Activated T-cell treated with anti-CD3 and anti-CD28 coated beads, Interleukin-2, amount 50 U/mL, for 24 hours (primary cell): ENCODE data around the gene FASTKD3.

Source experiments
- DNase-seq: peaks from one replicate; pipeline ENCODE4 v3.0.0-alpha.2; 2020
- H3K27ac Mint-ChIP-seq: 2 replicates; pipeline ENCODE4 v1.8.0; 2020; ENCODE audit warnings: mild to moderate bottlenecking, mixed read lengths
- H3K27me3 Mint-ChIP-seq: 2 replicates; pipeline ENCODE4 v1.8.0; 2020; ENCODE audit warnings: mixed read lengths
- H3K36me3 Mint-ChIP-seq: 2 replicates; pipeline ENCODE4 v1.8.0; 2020; ENCODE audit warnings: low read depth, mixed read lengths
- H3K4me1 Mint-ChIP-seq: 2 replicates; pipeline ENCODE4 v1.8.0; 2020; ENCODE audit warnings: low read depth, mixed read lengths
- H3K4me3 Mint-ChIP-seq: 2 replicates; pipeline ENCODE4 v1.8.0; 2020; ENCODE audit warnings: mild to moderate bottlenecking, moderate library complexity, mixed read lengths
- H3K9me3 Mint-ChIP-seq: 2 replicates; pipeline ENCODE4 v1.8.0; 2020; ENCODE audit warnings: mixed read lengths

FASTKD3 gene

GRCh38 chr5:7869474-7870136, 774 bp upstream of the FASTKD3 start:
- peak overlapping the region; percentile 91 for H3K4me3 Mint-ChIP-seq
- peaks cover 89% of the 10 kb centered on the region for H3K36me3 Mint-ChIP-seq
- peak overlapping the region; percentile 95 for H3K27ac Mint-ChIP-seq
- peaks cover 74% of the 10 kb centered on the region for H3K4me1 Mint-ChIP-seq
- H3K9me3 Mint-ChIP-seq: no peaks in the 10 kb centered on the region
- H3K27me3 Mint-ChIP-seq: no peaks in the 10 kb centered on the region
- peak; percentile 58 for DNase-seq

GRCh38 chr5:7868427-7868772, 431 bp downstream of the FASTKD3 start:
- Mint-ChIP-seq H3K27ac (peak overlapping the region; percentile 92), H3K27me3 (no peaks in the 10 kb centered on the region), H3K9me3 (no peaks in the 10 kb centered on the region), H3K36me3 (peaks cover 86% of the 10 kb centered on the region), H3K4me3 (peak overlapping the region; percentile 91), H3K4me1 (peaks cover 67% of the 10 kb centered on the region)
- DNase-seq: no peak

GRCh38 chr5:7867260-7867659, 1.6 kb downstream of the FASTKD3 start:
- H3K27ac Mint-ChIP-seq: no peak overlapping the region
- peak overlapping the region; percentile 91 for H3K4me3 Mint-ChIP-seq
- no peaks in the 10 kb centered on the region for H3K27me3 Mint-ChIP-seq
- no peaks in the 10 kb centered on the region for H3K9me3 Mint-ChIP-seq
- peaks cover 58% of the 10 kb centered on the region for H3K4me1 Mint-ChIP-seq
- peaks cover 86% of the 10 kb centered on the region for H3K36me3 Mint-ChIP-seq
- DNase-seq: no peak

- Mint-ChIP-seq H3K36me3 (peaks cover 84% of the 10 kb centered on the region), H3K9me3 (no peaks in the 10 kb centered on the region), H3K4me3 (no peak overlapping the region), H3K27me3 (no peaks in the 10 kb centered on the region), H3K27ac (no peak overlapping the region), H3K4me1 (peaks cover 47% of the 10 kb centered on the region)
- DNase-seq: no peak
Measured at GRCh38 chr5:7866196-7866595, 2.6 kb downstream of the FASTKD3 start.

GRCh38 chr5:7857926-7858632, 10.8 kb downstream of the FASTKD3 start:
- Mint-ChIP-seq H3K36me3 (peaks cover 54% of the 10 kb centered on the region), H3K9me3 (peaks cover 2% of the 10 kb centered on the region), H3K27ac (peak overlapping the region; percentile 63), H3K27me3 (no peaks in the 10 kb centered on the region), H3K4me3 (no peak overlapping the region), H3K4me1 (peaks cover 17% of the 10 kb centered on the region)
- no peak for DNase-seq

- H3K4me3 Mint-ChIP-seq: no peak overlapping the region
- H3K27me3 Mint-ChIP-seq: no peaks in the 10 kb centered on the region
- H3K9me3 Mint-ChIP-seq: peaks cover 2% of the 10 kb centered on the region
- peak overlapping the region; percentile 11 for H3K27ac Mint-ChIP-seq
- H3K4me1 Mint-ChIP-seq: peaks cover 19% of the 10 kb centered on the region
- DNase-seq: no peak
- H3K36me3 Mint-ChIP-seq: peaks cover 47% of the 10 kb centered on the region
Measured at GRCh38 chr5:7857361-7857760, 11.5 kb downstream of the FASTKD3 start.

- H3K36me3 Mint-ChIP-seq: peaks cover 44% of the 10 kb centered on the region
- peaks cover 2% of the 10 kb centered on the region for H3K9me3 Mint-ChIP-seq
- DNase-seq: no peak
- peaks cover 2% of the 10 kb centered on the region for H3K27me3 Mint-ChIP-seq
- H3K4me3 Mint-ChIP-seq: no peak overlapping the region
- peaks cover 24% of the 10 kb centered on the region for H3K4me1 Mint-ChIP-seq
- H3K27ac Mint-ChIP-seq: no peak overlapping the region
Measured at GRCh38 chr5:7856855-7857254, 12.0 kb downstream of the FASTKD3 start.

GRCh38 chr5:7855611-7856010, 13.2 kb downstream of the FASTKD3 start:
- Mint-ChIP-seq H3K4me3 (no peak overlapping the region), H3K27ac (no peak overlapping the region), H3K4me1 (peaks cover 31% of the 10 kb centered on the region)

GRCh38 chr5:7852988-7853387, 15.8 kb downstream of the FASTKD3 start:
- H3K4me1 Mint-ChIP-seq: peaks cover 29% of the 10 kb centered on the region
- H3K4me3 Mint-ChIP-seq: no peak overlapping the region
- H3K9me3 Mint-ChIP-seq: peaks cover 4% of the 10 kb centered on the region

More at GRCh38 chr5:7855611-7856010, 13.2 kb downstream of the FASTKD3 start:
- H3K36me3 Mint-ChIP-seq: peaks cover 34% of the 10 kb centered on the region
- H3K9me3 Mint-ChIP-seq: peaks cover 4% of the 10 kb centered on the region
- no peak for DNase-seq
- H3K27me3 Mint-ChIP-seq: peaks cover 11% of the 10 kb centered on the region

GRCh38 chr5:7852542-7852941, 16.3 kb downstream of the FASTKD3 start:
- H3K27me3 Mint-ChIP-seq: peaks cover 35% of the 10 kb centered on the region
- DNase-seq: no peak
- H3K36me3 Mint-ChIP-seq: peaks cover 4% of the 10 kb centered on the region
- peaks cover 4% of the 10 kb centered on the region for H3K9me3 Mint-ChIP-seq
- H3K4me1 Mint-ChIP-seq: peaks cover 24% of the 10 kb centered on the region
- H3K4me3 Mint-ChIP-seq: no peak overlapping the region
- no peak overlapping the region for H3K27ac Mint-ChIP-seq

More at GRCh38 chr5:7852988-7853387, 15.8 kb downstream of the FASTKD3 start:
- Mint-ChIP-seq H3K27ac (no peak overlapping the region), H3K27me3 (peaks cover 32% of the 10 kb centered on the region), H3K36me3 (peaks cover 9% of the 10 kb centered on the region)
- no peak for DNase-seq

GRCh38 chr5:7851617-7852289, 17.1 kb downstream of the FASTKD3 start:
- Mint-ChIP-seq H3K27me3 (peaks cover 43% of the 10 kb centered on the region), H3K9me3 (peaks cover 4% of the 10 kb centered on the region), H3K36me3 (no peaks in the 10 kb centered on the region), H3K4me1 (peaks cover 22% of the 10 kb centered on the region), H3K27ac (no peak overlapping the region), H3K4me3 (peak overlapping the region; percentile 72)
- DNase-seq: no peak

- no peaks in the 10 kb centered on the region for H3K36me3 Mint-ChIP-seq
- peaks cover 47% of the 10 kb centered on the region for H3K27me3 Mint-ChIP-seq
- no peak overlapping the region for H3K27ac Mint-ChIP-seq
- H3K4me1 Mint-ChIP-seq: peaks cover 22% of the 10 kb centered on the region
- H3K9me3 Mint-ChIP-seq: peaks cover 4% of the 10 kb centered on the region
- H3K4me3 Mint-ChIP-seq: peak overlapping the region; percentile 72
- DNase-seq: no peak
Measured at GRCh38 chr5:7851240-7851592, 17.6 kb downstream of the FASTKD3 start.

- H3K9me3 Mint-ChIP-seq: peaks cover 4% of the 10 kb centered on the region
- peaks cover 49% of the 10 kb centered on the region for H3K27me3 Mint-ChIP-seq
- peak; percentile 43 for DNase-seq
- peak within 1 kb of the TSS; percentile 72 for H3K4me3 Mint-ChIP-seq
- H3K36me3 Mint-ChIP-seq: no peaks in the 10 kb centered on the region
- peaks cover 22% of the 10 kb centered on the region for H3K4me1 Mint-ChIP-seq
- H3K27ac Mint-ChIP-seq: no peak within 1 kb of the TSS
Measured at GRCh38 chr5:7850395-7851239, 18.2 kb downstream of the FASTKD3 start, which contains the start of gene CFAP90. CFAP90 (minus strand) TSS chr5:7851133; CDS start chr5:7851021, 112 bp downstream.
